Lower leg skin (tissue), 3 donors: ENCODE data around the gene RPL3.
"Not testable (repeated sequence)": the region's sequence is repeated elsewhere in the genome, so short reads cannot be mapped to it uniquely, and the experiment has no call there.

Source experiments
- POLR2A ChIP-seq, 2 donors: fragments of 450-650 bp; IDR thresholded peaks; one replicate each; pipeline ENCODE4 v1.6.1; 2016 to 2017; ENCODE audit warnings: antibody characterized with exemption in 2 of 2, mild to moderate bottlenecking in 1 of 2, moderate library complexity in 1 of 2
- TF ChIP-seq, protein P1 (sequence below), 3 donors: fragments of 450-650 bp; IDR thresholded peaks; one replicate each; pipeline ENCODE4 v1.5.1; 2016; ENCODE audit warnings: antibody characterized with exemption in 3 of 3, mild to moderate bottlenecking in 3 of 3, moderate library complexity in 2 of 3

- TF ChIP-seq POLR2A (IDR thresholded peaks at IDR 0.05): not testable (repeated sequence)
- TF ChIP-seq, protein P1, sequence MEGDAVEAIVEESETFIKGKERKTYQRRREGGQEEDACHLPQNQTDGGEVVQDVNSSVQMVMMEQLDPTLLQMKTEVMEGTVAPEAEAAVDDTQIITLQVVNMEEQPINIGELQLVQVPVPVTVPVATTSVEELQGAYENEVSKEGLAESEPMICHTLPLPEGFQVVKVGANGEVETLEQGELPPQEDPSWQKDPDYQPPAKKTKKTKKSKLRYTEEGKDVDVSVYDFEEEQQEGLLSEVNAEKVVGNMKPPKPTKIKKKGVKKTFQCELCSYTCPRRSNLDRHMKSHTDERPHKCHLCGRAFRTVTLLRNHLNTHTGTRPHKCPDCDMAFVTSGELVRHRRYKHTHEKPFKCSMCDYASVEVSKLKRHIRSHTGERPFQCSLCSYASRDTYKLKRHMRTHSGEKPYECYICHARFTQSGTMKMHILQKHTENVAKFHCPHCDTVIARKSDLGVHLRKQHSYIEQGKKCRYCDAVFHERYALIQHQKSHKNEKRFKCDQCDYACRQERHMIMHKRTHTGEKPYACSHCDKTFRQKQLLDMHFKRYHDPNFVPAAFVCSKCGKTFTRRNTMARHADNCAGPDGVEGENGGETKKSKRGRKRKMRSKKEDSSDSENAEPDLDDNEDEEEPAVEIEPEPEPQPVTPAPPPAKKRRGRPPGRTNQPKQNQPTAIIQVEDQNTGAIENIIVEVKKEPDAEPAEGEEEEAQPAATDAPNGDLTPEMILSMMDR (IDR thresholded peaks at IDR 0.05): not testable (repeated sequence)
These were observed 36.4 kb upstream of the RPL3 start for GRCh38 chr22:39355805-39356204.
